HEK293 (cell line): ENCODE data around the gene ACADM.

Experiments used
- ZBTB44 ChIP-seq: fragments of 450-650 bp; IDR thresholded peaks from 2 replicates; pipeline ENCODE4 v1.5.1; 2018; ENCODE audit warnings: missing biosample characterization, mild to moderate bottlenecking, missing genetic modification characterization
- ZNF362 ChIP-seq: fragments of 450-650 bp; formaldehyde crosslinking; IDR thresholded peaks from 2 replicates; pipeline ENCODE4 v1.5.1; 2016; ENCODE audit warnings: missing biosample characterization, missing genetic modification characterization
- ZNF561 ChIP-seq: fragments of 450-650 bp; IDR thresholded peaks from 2 replicates; pipeline ENCODE4 v1.5.1; 2018; ENCODE audit warnings: missing biosample characterization, missing genetic modification characterization, borderline replicate concordance
- ZNF629 ChIP-seq: fragments of 450-650 bp; formaldehyde crosslinking; IDR thresholded peaks from 2 replicates; pipeline ENCODE4 v1.5.1; 2017; ENCODE audit warnings: missing biosample characterization, missing genetic modification characterization
- TF ChIP-seq, protein P1 (sequence below): fragments of 450-650 bp; formaldehyde crosslinking; IDR thresholded peaks from 2 replicates; pipeline ENCODE4 v1.5.1; 2016; ENCODE audit warnings: missing biosample characterization, missing genetic modification characterization
- TF ChIP-seq, protein P2 (sequence below): fragments of 450-650 bp; formaldehyde crosslinking; IDR thresholded peaks from 2 replicates; pipeline ENCODE4 v1.5.1; 2016; ENCODE audit warnings: missing biosample characterization, missing genetic modification characterization
- TF ChIP-seq, protein P3 (sequence below): fragments of 450-650 bp; formaldehyde crosslinking; IDR thresholded peaks from 2 replicates; pipeline ENCODE4 v1.5.1; 2016; ENCODE audit warnings: missing biosample characterization, missing genetic modification characterization

DNA sequence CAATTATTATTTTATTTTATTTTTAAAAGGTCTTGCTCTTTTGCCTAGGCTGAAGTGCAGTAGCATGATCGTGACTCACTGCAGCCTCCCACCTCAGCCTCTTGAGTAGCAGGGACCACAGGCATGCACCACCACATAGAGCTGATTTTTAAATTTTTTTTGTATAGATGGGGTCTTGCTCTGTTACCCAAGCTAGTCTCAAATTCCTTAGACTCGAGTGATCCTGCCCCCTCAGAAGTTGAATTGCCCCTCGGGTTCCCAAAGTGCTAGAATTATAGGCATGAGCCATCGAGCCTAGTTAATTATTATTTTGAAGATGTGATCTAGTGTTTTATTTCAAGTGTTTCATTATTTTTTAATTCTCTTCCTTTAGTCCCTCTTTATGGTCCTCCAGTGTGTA lies 84.4 kb downstream of the ACADM start:
- TF ChIP-seq, protein P1, sequence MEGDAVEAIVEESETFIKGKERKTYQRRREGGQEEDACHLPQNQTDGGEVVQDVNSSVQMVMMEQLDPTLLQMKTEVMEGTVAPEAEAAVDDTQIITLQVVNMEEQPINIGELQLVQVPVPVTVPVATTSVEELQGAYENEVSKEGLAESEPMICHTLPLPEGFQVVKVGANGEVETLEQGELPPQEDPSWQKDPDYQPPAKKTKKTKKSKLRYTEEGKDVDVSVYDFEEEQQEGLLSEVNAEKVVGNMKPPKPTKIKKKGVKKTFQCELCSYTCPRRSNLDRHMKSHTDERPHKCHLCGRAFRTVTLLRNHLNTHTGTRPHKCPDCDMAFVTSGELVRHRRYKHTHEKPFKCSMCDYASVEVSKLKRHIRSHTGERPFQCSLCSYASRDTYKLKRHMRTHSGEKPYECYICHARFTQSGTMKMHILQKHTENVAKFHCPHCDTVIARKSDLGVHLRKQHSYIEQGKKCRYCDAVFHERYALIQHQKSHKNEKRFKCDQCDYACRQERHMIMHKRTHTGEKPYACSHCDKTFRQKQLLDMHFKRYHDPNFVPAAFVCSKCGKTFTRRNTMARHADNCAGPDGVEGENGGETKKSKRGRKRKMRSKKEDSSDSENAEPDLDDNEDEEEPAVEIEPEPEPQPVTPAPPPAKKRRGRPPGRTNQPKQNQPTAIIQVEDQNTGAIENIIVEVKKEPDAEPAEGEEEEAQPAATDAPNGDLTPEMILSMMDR (tag by site-specific recombination): no peak
- TF ChIP-seq ZNF629 (tag by site-specific recombination): no peak
- TF ChIP-seq, protein P2, sequence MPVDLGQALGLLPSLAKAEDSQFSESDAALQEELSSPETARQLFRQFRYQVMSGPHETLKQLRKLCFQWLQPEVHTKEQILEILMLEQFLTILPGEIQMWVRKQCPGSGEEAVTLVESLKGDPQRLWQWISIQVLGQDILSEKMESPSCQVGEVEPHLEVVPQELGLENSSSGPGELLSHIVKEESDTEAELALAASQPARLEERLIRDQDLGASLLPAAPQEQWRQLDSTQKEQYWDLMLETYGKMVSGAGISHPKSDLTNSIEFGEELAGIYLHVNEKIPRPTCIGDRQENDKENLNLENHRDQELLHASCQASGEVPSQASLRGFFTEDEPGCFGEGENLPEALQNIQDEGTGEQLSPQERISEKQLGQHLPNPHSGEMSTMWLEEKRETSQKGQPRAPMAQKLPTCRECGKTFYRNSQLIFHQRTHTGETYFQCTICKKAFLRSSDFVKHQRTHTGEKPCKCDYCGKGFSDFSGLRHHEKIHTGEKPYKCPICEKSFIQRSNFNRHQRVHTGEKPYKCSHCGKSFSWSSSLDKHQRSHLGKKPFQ (tag by site-specific recombination): no peak
- TF ChIP-seq, protein P3, sequence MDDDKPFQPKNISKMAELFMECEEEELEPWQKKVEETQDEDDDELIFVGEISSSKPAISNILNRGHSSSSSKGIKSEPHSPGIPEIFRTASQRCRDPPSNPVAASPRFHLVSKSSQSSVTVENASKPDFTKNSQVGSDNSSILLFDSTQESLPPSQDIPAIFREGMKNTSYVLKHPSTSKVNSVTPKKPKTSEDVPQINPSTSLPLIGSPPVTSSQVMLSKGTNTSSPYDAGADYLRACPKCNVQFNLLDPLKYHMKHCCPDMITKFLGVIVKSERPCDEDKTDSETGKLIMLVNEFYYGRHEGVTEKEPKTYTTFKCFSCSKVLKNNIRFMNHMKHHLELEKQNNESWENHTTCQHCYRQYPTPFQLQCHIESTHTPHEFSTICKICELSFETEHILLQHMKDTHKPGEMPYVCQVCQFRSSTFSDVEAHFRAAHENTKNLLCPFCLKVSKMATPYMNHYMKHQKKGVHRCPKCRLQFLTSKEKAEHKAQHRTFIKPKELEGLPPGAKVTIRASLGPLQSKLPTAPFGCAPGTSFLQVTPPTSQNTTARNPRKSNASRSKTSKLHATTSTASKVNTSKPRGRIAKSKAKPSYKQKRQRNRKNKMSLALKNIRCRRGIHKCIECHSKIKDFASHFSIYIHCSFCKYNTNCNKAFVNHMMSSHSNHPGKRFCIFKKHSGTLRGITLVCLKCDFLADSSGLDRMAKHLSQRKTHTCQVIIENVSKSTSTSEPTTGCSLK: no peak
- no peak for TF ChIP-seq ZBTB44 (tag by site-specific recombination)
- no peak for TF ChIP-seq ZNF362 (tag by site-specific recombination)
- no peak for TF ChIP-seq ZNF561 (tag by site-specific recombination)
